Retinal pigment epithelial cell (primary cell): Measurements from ENCODE around the gene NEK4.
"Not testable (repeated sequence)": the region's sequence is repeated elsewhere in the genome, so short reads cannot be mapped to it uniquely, and the experiment has no call there.

ENCODE experiments used
- DNase-seq: peaks from one replicate; pipeline ENCODE4 v3.0.0-alpha.2; 2010; ENCODE audit warnings: low read depth
- H3K4me3 ChIP-seq: 2 replicates; pipeline ENCODE4 v1.5.1; 2011; ENCODE audit warnings: mild to moderate bottlenecking, low read length, control low read depth, moderate library complexity
- TF ChIP-seq, protein P1 (sequence below): conservative IDR thresholded peaks from 2 replicates; pipeline ENCODE4 v1.5.1; 2011; ENCODE audit warnings: low read depth, low read length, control low read depth, inconsistent platforms

NEK4 gene

DNA sequence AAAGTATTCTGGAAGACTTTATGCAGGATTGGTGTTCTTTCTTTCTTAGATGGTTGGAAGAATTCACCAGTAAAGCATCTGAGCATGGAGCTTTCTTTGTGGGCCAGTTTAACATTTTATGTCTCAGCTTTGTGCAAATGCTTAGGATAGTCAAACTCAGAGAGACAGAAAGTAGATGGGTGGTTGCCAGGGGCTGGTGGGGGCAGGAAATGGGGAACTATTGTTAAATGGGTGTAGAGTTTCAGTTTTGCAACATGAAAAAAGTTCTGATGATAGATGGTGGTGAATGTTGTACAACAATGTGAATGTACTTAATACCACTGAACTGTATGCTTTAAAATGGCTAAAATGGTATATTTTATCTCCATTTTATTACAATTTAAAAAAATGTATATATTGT, 40.1 kb downstream of the NEK4 start:
- H3K4me3 ChIP-seq, result no peak overlapping the region
- TF ChIP-seq, protein P1, sequence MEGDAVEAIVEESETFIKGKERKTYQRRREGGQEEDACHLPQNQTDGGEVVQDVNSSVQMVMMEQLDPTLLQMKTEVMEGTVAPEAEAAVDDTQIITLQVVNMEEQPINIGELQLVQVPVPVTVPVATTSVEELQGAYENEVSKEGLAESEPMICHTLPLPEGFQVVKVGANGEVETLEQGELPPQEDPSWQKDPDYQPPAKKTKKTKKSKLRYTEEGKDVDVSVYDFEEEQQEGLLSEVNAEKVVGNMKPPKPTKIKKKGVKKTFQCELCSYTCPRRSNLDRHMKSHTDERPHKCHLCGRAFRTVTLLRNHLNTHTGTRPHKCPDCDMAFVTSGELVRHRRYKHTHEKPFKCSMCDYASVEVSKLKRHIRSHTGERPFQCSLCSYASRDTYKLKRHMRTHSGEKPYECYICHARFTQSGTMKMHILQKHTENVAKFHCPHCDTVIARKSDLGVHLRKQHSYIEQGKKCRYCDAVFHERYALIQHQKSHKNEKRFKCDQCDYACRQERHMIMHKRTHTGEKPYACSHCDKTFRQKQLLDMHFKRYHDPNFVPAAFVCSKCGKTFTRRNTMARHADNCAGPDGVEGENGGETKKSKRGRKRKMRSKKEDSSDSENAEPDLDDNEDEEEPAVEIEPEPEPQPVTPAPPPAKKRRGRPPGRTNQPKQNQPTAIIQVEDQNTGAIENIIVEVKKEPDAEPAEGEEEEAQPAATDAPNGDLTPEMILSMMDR, result no peak
- no peak for DNase-seq

DNA sequence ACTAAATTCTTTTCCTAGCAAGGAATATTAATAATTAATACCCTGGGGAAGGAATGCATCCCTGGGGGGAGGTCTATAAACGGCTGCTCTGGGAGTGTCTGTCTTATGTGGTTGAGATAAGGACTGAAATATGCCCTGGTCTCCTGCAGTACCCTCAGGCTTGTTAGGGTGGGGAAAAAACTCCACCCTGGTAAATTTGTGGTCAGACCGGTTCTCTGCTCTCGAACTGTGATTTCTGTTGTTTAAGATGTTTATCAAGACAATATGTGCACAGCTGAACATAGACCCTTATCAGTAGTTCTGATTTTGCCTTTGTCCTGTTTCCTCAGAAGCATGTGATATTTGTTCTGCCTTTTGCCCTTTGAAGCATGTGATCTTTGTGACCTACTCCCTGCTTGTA, 42.0 kb downstream of the NEK4 start:
- DNase-seq, H3K4me3 ChIP-seq: not testable (repeated sequence)

DNA sequence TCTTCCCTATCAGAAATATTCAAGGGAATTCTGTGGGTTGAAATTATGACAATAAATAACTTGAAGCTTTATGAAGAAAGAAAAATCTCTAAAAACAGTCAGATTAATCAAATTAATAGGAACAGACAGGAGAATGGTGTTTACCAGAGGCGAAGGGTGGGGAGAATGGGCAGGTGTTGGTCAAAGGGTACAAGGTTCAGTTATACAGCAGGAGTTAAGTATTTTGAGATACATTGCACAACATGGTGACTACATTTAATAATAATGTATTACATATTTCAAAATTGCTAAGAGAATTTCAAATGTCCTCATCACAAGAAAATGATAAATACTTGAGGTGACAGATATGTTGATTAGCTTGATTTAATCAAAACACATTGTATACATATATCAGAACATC, 46.2 kb downstream of the NEK4 start:
- H3K4me3 ChIP-seq, result no peak overlapping the region
- DNase-seq, result no peak
- TF ChIP-seq, protein P1, result no peak

DNA sequence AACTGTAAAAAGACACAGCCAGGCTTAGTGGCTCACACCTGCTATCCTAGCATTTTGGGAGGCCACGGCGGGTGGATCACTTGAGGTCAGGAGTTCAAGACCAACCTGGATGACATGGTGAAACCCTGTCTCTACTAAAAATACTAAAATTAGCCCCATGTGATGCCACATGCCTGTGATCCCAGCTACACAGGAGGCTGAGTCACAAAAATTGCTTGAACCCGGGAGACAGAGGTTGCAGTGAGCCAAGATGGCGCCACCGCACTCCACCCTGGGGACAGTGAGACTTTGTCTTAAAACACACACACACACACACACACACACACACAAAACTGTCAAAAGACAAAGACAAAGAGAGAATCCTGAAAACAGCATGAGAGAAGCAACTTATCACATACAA, 46.8 kb downstream of the NEK4 start:
- TF ChIP-seq, protein P1, result no peak
- DNase-seq, result no peak
- H3K4me3 ChIP-seq, result no peak overlapping the region

DNA sequence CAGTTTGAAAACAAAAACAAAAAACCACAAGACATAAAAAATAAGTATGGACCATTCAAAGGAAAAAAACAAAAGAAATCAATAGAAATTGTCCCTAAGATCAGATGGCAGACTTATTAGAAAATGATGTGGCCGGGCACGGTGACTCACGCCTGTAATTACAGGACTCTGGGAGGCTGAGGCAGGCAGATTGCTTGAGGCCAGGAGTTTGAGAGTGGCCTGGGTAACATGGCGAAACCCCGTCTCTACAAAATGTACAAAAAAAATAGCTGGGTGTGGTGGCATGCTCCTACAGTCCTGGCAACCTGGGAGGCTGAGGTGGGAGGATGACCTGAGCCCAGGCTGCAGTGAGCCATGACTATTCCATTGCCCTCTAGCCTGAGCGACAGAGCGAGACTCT, 48.2 kb downstream of the NEK4 start:
- TF ChIP-seq, protein P1, result no peak
- no peak for DNase-seq
- H3K4me3 ChIP-seq, result no peak overlapping the region

DNA sequence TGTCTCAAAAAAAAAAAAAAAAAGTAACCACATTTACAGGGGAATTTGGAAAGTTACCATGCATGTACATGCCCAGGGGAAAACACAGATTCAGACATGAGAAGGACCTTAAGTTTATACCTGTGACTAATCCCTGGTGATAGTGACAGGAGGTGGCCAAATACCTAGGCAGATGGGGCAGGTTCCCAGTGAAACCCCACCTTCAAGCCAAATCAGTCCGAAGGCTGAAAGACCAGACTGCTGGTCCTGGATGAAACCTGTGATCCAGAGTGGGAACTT, 49.1 kb downstream of the NEK4 start:
- DNase-seq, result no peak
- no peak overlapping the region for H3K4me3 ChIP-seq
- TF ChIP-seq, protein P1, result no peak

DNA sequence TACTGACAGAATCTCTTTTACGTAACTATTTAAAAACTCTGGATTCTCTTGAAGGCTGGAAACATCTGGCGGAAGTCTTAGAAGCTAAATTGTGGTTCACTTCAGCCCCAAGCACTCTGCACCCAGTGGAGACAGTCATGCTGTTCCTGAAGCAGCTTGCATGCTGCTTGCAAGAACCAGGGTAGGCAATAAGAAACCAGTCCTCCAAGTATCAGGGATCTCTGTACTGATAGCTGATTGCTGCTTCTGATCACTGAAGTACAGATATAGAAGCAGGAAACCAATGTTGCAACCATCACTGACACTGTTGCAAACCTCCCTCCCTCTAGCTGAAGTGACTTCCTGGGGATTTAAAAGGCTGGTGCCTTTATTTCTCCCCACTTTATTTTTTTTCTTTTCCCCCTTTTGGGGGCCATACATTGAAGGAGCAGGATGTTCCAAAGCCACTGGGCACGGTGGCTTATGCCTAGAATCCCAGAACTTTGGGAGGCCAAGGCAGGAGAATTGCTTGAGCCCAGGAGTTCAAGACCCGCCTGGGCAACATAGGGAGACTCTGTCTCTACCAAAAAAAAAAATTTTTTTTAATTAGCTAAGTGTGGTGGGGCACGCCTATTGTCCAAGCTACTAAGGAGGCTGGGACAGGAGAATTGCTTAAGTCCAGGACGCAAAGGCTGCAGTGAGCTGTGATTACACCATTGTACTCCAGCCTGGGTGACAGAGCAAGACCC, 49.6 kb downstream of the NEK4 start:
- DNase-seq, result no peak
- TF ChIP-seq, protein P1, result no peak
- H3K4me3 ChIP-seq, result no peak overlapping the region

DNA sequence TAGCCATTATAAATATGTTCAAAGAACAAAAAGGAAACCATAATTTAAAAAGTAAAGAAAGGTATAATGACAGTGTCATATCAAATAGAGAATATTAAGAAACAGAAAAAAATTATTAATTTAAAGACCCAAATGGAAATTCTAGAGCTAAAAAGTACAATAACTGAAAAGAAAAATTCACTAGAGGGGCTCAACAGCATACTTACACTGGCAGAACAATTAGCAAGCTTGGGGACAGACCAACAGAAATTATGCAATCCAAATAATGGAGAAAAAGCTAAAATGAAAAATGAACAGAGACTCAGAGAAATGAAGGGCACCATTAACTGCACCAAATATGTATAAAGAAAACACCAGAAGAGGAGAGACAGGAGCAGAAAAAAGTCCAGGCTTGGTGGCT, 51.1 kb downstream of the NEK4 start:
- DNase-seq, result no peak
- no peak overlapping the region for H3K4me3 ChIP-seq
- TF ChIP-seq, protein P1, result no peak
